Renal cortex interstitium (tissue), 11 donors: ENCODE data around the gene RBM33. TPM values are rescaled to one million over a fixed set of nuclear protein-coding genes. Genes with fewer than 3 reads are reported as not detected.

ENCODE experiments used
- DNase-seq, 11 donors: peaks; one replicate each; pipeline ENCODE4 v3.0.0-alpha.2; 2013; ENCODE audit warnings: low read depth in 9 of 11, low spot score in 4 of 11; ENCODE audit errors: extremely low read depth in 1 of 11
- polyA plus RNA-seq, 3 donors: library from polyadenylated mRNA; unstranded; fragments of 120-200 nt; gene quantifications; one replicate each; pipeline ENCODE4 v1.2.1, GENCODE V29; 2013; ENCODE audit not compliant: insufficient read length in 3 of 3

Gene RBM33
- polyA plus RNA-seq, 3 donors: 31.6 to 45.8 (median 37.7) TPM

- no peak for DNase-seq
Measured at GRCh38 chr7:155795951-155796350, 151.5 kb downstream of the RBM33 start.

- no peak for DNase-seq
Measured at GRCh38 chr7:155796381-155797261, 152.2 kb downstream of the RBM33 start.

GRCh38 chr7:155797262-155798250 lies 153.1 kb downstream of the RBM33 start:
- no peak for DNase-seq

GRCh38 chr7:155798673-155799439 lies 154.4 kb downstream of the RBM33 start:
- DNase-seq: no peak

- no peak for DNase-seq
Measured at GRCh38 chr7:155799514-155799913, 155.1 kb downstream of the RBM33 start.

DNA sequence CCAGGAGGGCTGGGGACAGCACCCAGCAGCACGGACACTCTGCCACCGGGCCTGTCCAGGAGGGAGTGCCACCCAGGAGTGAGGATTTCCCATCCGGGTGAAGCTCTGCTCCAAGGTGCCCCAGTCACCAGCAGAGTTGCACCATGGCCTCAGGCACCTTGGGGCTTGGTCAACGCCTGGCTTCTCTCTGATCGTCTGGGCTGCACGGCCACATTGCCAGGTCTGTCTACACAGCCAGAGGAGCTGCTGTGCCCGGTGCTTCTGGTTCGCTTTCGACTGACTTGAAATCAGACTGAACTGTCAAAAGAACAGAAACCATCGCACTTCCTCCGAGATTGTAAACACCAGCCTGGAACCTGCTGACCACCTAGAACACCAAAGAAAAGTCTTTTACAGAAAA lies 155.8 kb downstream of the RBM33 start:
- no peak for DNase-seq

DNA sequence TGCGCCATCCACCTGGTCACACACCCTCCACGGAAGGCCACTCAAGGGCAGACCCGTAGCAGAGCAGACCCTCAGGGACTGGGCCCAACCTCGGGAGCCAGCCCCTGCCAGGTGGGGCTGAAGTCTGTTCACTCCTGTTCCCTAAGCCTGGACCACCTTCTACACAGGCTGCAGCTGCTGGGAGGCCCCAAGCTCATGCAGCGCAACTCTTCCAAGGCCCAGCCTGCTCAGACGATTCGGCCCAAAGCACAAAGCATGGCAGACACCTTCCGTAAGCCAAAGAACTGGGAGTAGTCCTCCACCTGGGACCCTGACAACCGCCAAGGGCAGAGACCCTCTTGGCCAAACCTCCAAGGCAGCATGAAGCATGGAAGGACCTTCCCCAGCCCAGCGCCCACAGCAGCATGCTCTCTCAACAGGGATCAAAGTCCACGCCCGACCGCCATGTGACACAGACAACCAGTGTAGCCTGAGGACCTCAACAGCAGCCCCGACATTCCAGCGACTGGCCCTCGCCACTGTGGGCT lies 156.3 kb downstream of the RBM33 start:
- DNase-seq: no peak

DNA sequence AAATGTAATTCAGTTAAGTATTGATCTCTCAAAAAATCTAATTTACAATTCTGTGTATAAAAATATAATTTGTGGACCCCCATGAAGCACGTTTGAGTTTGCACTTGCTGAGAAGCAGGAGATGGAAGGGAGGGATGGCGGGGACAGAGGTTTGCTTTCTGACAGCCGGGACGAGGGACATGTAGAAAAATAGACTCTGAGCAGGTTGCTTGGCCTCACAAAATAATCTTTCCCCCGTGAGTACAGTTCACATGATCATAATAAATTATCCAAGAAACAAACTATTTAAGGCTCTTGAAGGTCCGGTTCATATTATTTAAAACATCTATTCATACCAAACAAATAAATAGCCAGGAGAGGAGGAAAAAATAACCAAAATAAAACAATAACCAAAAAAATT lies 157.8 kb downstream of the RBM33 start:
- DNase-seq: no peak

DNA sequence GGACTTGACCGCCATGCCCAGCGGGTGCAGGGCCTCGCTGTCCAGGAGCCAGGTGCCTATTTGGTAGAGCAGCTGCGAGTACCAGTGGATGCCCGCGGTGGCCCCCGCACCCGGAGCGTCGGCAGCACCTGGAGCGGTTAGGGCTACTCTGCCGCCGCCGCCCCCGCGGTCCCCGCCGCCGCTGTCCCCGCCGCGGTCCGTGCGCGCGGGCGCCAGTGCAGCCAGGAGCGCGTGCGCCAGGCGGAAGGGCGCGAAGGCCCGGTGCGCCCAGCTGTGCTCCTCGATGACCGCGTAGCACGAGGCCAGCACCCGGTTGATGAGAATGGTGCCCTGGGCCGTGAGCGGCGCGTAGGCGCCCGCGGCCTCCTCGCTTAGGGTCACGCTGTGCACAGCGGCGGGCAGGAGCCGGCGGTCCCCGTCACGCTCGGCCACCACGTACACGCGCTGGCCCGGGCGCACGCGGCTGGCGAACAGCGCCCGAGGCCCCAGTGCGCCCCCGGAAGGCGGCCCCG lies 158.5 kb downstream of the RBM33 start:
- no peak for DNase-seq

GRCh38 chr7:155803418-155804376 lies 159.2 kb downstream of the RBM33 start:
- no peak for DNase-seq

DNA sequence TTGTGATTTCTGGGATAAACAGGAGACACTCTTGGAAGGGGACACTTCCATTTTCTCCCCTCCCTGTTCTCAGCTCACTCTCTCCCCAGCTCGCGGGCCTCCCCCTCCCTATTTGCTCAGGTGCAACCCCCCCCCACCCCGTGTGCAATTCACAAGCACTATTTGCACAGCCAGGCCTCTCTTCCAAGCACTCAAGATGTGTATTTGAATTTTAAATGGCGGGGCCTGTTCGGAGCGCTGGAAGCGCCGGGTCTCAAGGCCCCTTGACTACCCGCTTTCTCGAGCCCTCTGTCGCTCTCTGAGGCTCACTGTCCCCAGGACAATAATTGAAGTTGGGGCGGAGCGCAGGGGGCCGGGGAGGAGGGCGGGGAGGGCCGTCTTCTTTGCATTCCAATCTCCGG lies 160.0 kb downstream of the RBM33 start:
- DNase-seq: no peak

- peak in 1 of 11 donors; percentile 58 for DNase-seq
Measured at GRCh38 chr7:155804897-155805825, 160.7 kb downstream of the RBM33 start.

GRCh38 chr7:155805826-155806095 lies 161.3 kb downstream of the RBM33 start:
- DNase-seq: no peak

DNA sequence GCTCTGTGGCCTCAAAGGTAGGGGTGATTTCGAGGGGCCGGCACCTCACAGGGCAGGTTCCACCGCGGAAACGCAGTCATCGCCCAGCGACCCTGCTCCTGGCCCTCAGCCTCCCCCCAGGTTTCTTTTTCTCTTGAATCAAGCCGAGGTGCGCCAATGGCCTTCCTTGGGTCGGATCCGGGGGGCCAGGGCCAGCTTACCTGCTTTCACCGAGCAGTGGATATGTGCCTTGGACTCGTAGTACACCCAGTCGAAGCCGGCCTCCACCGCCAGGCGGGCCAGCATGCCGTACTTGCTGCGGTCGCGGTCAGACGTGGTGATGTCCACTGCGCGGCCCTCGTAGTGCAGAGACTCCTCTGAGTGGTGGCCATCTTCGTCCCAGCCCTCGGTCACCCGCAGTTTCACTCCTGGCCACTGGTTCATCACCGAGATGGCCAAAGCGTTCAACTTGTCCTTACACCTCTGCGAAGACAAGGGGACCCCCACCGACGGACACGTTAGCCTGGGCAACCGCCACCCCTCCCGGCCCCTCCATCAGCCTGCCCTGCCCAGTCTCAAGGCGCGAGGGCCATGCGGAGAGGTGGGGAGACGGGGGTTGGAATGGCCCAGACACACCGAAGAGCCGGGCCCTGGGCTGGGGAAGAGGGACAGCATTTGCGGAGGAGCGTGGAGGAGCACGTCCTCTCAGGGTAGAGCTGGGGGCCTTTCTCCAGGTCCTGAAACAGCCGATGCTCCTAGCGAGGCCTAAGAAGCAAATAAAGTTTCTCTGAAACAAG lies 161.8 kb downstream of the RBM33 start:
- DNase-seq: no peak

DNA sequence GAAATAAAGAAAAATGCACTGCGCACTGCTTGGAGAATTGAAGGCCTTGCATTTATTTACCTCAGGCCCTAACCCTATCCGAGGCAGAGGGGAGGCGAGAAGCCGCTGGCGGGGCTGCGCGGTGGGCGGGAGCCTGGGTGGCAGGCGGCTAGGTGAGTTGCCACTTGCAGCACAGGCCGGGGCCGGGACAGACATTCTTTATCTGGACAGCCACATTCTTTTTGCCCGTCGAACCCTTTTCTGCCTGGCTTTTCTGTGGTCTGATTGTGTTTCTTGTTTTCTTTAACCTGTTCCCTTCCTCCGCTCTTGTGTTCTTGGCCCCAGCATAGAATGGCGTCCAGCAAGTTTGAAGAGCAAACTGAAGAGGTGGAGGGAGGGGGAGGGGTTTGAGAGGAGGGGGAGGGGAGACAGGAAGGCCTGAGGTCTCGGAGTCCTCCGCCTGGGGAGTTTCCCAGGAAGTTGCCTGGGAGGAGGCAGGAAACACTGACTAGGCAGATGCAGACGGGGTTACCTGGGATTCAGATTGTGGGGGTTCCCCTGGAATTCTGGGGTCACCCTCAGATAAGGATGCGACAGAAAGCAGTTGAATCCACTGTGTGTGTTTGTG lies 162.7 kb downstream of the RBM33 start:
- no peak for DNase-seq
